GM18951 (cell line): ENCODE results near the gene AKT3.
"Not testable (repeated sequence)": the region's sequence is repeated elsewhere in the genome, so short reads cannot be mapped to it uniquely, and the experiment has no call there.

Source experiments
- POLR2A ChIP-seq: IDR thresholded peaks from 4 replicates; pipeline ENCODE4 v1.6.1; 2011; ENCODE audit warnings: mild to moderate bottlenecking; ENCODE audit not compliant: insufficient read length, insufficient read depth; ENCODE audit errors: extremely low read depth
- in situ Hi-C: fragments of 300-500 bp; cut with MboI; formaldehyde crosslinking; loops from one replicate; pipeline ENCODE4 v1.12.0; 2022; ENCODE audit warnings: low sequenced_read_pairs, mixed read lengths, inconsistent platforms; ENCODE audit not compliant: unreplicated experiment

The AKT3 gene

GRCh38 chr1:243784506-243784905 is 65.5 kb downstream of the AKT3 start:
- TF ChIP-seq POLR2A = no peak
- in situ Hi-C loops = no loop called here

- TF ChIP-seq POLR2A = no peak
- in situ Hi-C loops = no loop called here
Observed at GRCh38 chr1:243783714-243784113, 66.3 kb downstream of the AKT3 start.

- in situ Hi-C loops = not testable (repeated sequence)
Observed at GRCh38 chr1:243772361-243773050, 77.5 kb downstream of the AKT3 start.

GRCh38 chr1:243770860-243771259 is 79.2 kb downstream of the AKT3 start:
- TF ChIP-seq POLR2A = no peak
- in situ Hi-C loops = no loop called here

GRCh38 chr1:243765676-243766075 is 84.4 kb downstream of the AKT3 start:
- TF ChIP-seq POLR2A = no peak

GRCh38 chr1:243763806-243764205 is 86.2 kb downstream of the AKT3 start:
- in situ Hi-C loops = no loop called here
- TF ChIP-seq POLR2A = no peak

More at GRCh38 chr1:243765676-243766075, 84.4 kb downstream of the AKT3 start:
- in situ Hi-C loops = no loop called here

GRCh38 chr1:243758647-243759046 is 91.4 kb downstream of the AKT3 start:
- in situ Hi-C loops = no loop called here

GRCh38 chr1:243756529-243756928 is 93.5 kb downstream of the AKT3 start:
- in situ Hi-C loops = no loop called here
- TF ChIP-seq POLR2A = no peak

More at GRCh38 chr1:243758647-243759046, 91.4 kb downstream of the AKT3 start:
- TF ChIP-seq POLR2A = no peak

GRCh38 chr1:243754348-243754747 is 95.7 kb downstream of the AKT3 start:
- in situ Hi-C loops = no loop called here
- TF ChIP-seq POLR2A = no peak

GRCh38 chr1:243751506-243751905 is 98.5 kb downstream of the AKT3 start:
- no peak for TF ChIP-seq POLR2A
- in situ Hi-C loops = no loop called here

GRCh38 chr1:243748706-243749283 is 101.2 kb downstream of the AKT3 start:
- in situ Hi-C loops = loop anchor here (25.0 kb wide), 1 partner anchor 386 kb away; no protein-coding TSS in a partner anchor
- no peak for TF ChIP-seq POLR2A

GRCh38 chr1:243748227-243748626 is 101.8 kb downstream of the AKT3 start:
- in situ Hi-C loops = loop anchor here (25.0 kb wide), 1 partner anchor 386 kb away; no protein-coding TSS in a partner anchor
- no peak for TF ChIP-seq POLR2A

GRCh38 chr1:243746751-243747150 is 103.3 kb downstream of the AKT3 start:
- in situ Hi-C loops = loop anchor here (25.0 kb wide), 1 partner anchor 384 kb away; no protein-coding TSS in a partner anchor
- TF ChIP-seq POLR2A = no peak

- in situ Hi-C loops = loop anchor here (25.0 kb wide), 1 partner anchor 383 kb away; no protein-coding TSS in a partner anchor
Observed at GRCh38 chr1:243745356-243745755, 104.7 kb downstream of the AKT3 start.

More at GRCh38 chr1:243745356-243745755, 104.7 kb downstream of the AKT3 start:
- no peak for TF ChIP-seq POLR2A
